Stimulated activated CD4-positive, alpha-beta T cell treated with anti-CD3 and anti-CD28 coated beads, TNF-alpha, amount 100 ng/mL, for 4 hours (primary cell): ENCODE data around the gene TENT4B.
A peak's percentile ranks its signal among the peaks of the same experiment; 100 is the strongest.
"Not testable (repeated sequence)": the region's sequence is repeated elsewhere in the genome, so short reads cannot be mapped to it uniquely, and the experiment has no call there.

Experiments used
- DNase-seq, 3 experiments: peaks; one replicate each; pipeline ENCODE4 v3.0.0-alpha.2; 2020; ENCODE audit warnings: low read depth in 3 of 3

TENT4B gene

GRCh38 chr16:50152807-50153595 lies at the start of gene TENT4B:
TSS of gene TENT4B (plus strand) at chr16:50153306. CDS start at chr16:50153622, 316 bp downstream.
- peak; percentile 79 to 82 (median 81) for DNase-seq

- no peak for DNase-seq
These were observed 49.3 kb upstream of the TENT4B start for GRCh38 chr16:50103764-50104163.

- no peak for DNase-seq
These were observed 38.6 kb upstream of the TENT4B start for GRCh38 chr16:50114357-50115129.

- DNase-seq = no peak
These were observed 32.4 kb upstream of the TENT4B start for GRCh38 chr16:50120711-50121110.

- no peak for DNase-seq
These were observed 31.8 kb upstream of the TENT4B start for GRCh38 chr16:50121278-50121677.

- peak in 1 of 3 experiments; percentile 2 for DNase-seq
These were observed 31.2 kb upstream of the TENT4B start for GRCh38 chr16:50121721-50122445.

GRCh38 chr16:50123417-50123816 lies 29.7 kb upstream of the TENT4B start:
- DNase-seq = no peak

GRCh38 chr16:50124769-50125168 lies 28.3 kb upstream of the TENT4B start:
- no peak for DNase-seq

- no peak for DNase-seq
These were observed 26.9 kb upstream of the TENT4B start for GRCh38 chr16:50126183-50126582.

- not testable (repeated sequence) for DNase-seq
These were observed 20.5 kb upstream of the TENT4B start for GRCh38 chr16:50132571-50132970.

- DNase-seq = no peak
These were observed 19.9 kb upstream of the TENT4B start for GRCh38 chr16:50133214-50133613.

GRCh38 chr16:50136399-50136798 lies 16.7 kb upstream of the TENT4B start:
- DNase-seq = no peak

GRCh38 chr16:50137268-50137667 lies 15.8 kb upstream of the TENT4B start:
- no peak for DNase-seq

- no peak for DNase-seq
These were observed 13.5 kb upstream of the TENT4B start for GRCh38 chr16:50139580-50139979.

- DNase-seq = no peak
These were observed 8.9 kb upstream of the TENT4B start for GRCh38 chr16:50144211-50144610.

- no peak for DNase-seq
These were observed 6.3 kb upstream of the TENT4B start for GRCh38 chr16:50146479-50147435.

GRCh38 chr16:50151322-50151721 lies 1.8 kb upstream of the TENT4B start:
- DNase-seq = no peak

GRCh38 chr16:50151756-50152155 lies 1.4 kb upstream of the TENT4B start:
- peak in 1 of 3 experiments; percentile 10 for DNase-seq

GRCh38 chr16:50152351-50152806 lies 727 bp upstream of the TENT4B start:
- peak; percentile 27 to 39 (median 38) for DNase-seq

- DNase-seq = peak in 2 of 3 experiments; percentile 10 to 21
These were observed 702 bp downstream of the TENT4B start for GRCh38 chr16:50153596-50154419.
